Loucy (cell line): ENCODE results near the gene OR2T12.
"Not testable (repeated sequence)": the region's sequence is repeated elsewhere in the genome, so short reads cannot be mapped to it uniquely, and the experiment has no call there.

ENCODE experiments used
- EZH2phosphoT487 ChIP-seq: fragments of 200-600 bp; IDR thresholded peaks from 2 replicates; pipeline ENCODE4 v1.6.1; 2018; ENCODE audit warnings: antibody characterized with exemption, mild to moderate bottlenecking, moderate library complexity, borderline replicate concordance
- TF ChIP-seq, protein P1 (sequence below): fragments of 200-600 bp; sonication (generic); conservative IDR thresholded peaks from 2 replicates; pipeline ENCODE4 v1.5.1; 2014; ENCODE audit warnings: mild to moderate bottlenecking, antibody characterized with exemption, low read length

DNA sequence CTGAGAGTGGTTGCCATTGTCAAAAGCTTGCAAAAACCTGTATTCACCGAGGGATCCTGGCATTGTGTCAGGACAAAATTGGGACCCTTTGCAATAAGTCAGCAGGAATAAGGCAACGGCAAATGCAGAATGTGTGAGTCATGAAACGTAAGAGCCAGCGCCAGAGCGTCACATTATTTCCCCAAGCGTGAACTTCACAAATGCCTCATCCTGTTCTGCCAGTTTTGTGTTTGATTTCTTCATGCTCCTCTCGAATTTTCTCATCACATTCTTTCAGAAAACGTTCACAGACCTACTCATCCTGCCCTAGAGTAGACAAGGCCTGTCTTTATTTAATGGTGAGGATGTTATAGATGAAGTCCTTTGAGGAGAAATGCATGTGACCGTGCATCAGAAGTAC, 2.4 kb upstream of the OR2T12 start:
- TF ChIP-seq, protein P1, sequence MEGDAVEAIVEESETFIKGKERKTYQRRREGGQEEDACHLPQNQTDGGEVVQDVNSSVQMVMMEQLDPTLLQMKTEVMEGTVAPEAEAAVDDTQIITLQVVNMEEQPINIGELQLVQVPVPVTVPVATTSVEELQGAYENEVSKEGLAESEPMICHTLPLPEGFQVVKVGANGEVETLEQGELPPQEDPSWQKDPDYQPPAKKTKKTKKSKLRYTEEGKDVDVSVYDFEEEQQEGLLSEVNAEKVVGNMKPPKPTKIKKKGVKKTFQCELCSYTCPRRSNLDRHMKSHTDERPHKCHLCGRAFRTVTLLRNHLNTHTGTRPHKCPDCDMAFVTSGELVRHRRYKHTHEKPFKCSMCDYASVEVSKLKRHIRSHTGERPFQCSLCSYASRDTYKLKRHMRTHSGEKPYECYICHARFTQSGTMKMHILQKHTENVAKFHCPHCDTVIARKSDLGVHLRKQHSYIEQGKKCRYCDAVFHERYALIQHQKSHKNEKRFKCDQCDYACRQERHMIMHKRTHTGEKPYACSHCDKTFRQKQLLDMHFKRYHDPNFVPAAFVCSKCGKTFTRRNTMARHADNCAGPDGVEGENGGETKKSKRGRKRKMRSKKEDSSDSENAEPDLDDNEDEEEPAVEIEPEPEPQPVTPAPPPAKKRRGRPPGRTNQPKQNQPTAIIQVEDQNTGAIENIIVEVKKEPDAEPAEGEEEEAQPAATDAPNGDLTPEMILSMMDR = not testable (repeated sequence)
- not testable (repeated sequence) for TF ChIP-seq EZH2phosphoT487
